Activated CD4-positive, alpha-beta T cell treated with anti-CD3 and anti-CD28 coated beads, Interleukin-2, amount 50 U/mL, for 16 hours (primary cell): Measurements from ENCODE around the gene WDR37.

Experiments
- DNase-seq: peaks from one replicate; pipeline ENCODE4 v3.0.0-alpha.2; 2020

WDR37 gene

GRCh38 chr10:1130995-1131790 lies 75.0 kb downstream of the WDR37 start:
- no peak for DNase-seq

GRCh38 chr10:1132584-1132983 lies 76.4 kb downstream of the WDR37 start:
- no peak for DNase-seq

- no peak for DNase-seq
Observed at GRCh38 chr10:1133495-1134045, 77.4 kb downstream of the WDR37 start.

GRCh38 chr10:1134156-1134555 lies 78.0 kb downstream of the WDR37 start:
- DNase-seq: no peak

- no peak for DNase-seq
Observed at GRCh38 chr10:1136268-1136667, 80.1 kb downstream of the WDR37 start.

- DNase-seq: no peak
Observed at GRCh38 chr10:1137499-1138163, 81.4 kb downstream of the WDR37 start.

- DNase-seq: no peak
Observed at GRCh38 chr10:1138529-1138928, 82.3 kb downstream of the WDR37 start.

- DNase-seq: no peak
Observed at GRCh38 chr10:1141261-1141660, 85.1 kb downstream of the WDR37 start.

- DNase-seq: no peak
Observed at GRCh38 chr10:1141701-1142100, 85.5 kb downstream of the WDR37 start.

GRCh38 chr10:1142596-1142995 lies 86.4 kb downstream of the WDR37 start:
- DNase-seq: no peak

- DNase-seq: no peak
Observed at GRCh38 chr10:1147810-1148209, 91.6 kb downstream of the WDR37 start.

GRCh38 chr10:1148855-1149605 lies 92.8 kb downstream of the WDR37 start:
- no peak for DNase-seq

GRCh38 chr10:1149793-1150637 lies 93.8 kb downstream of the WDR37 start:
- DNase-seq: peak; percentile 20

GRCh38 chr10:1150638-1150955 lies 94.4 kb downstream of the WDR37 start:
- DNase-seq: no peak

- DNase-seq: no peak
Observed at GRCh38 chr10:1151076-1152033, 95.2 kb downstream of the WDR37 start.

- no peak for DNase-seq
Observed at GRCh38 chr10:1152386-1153250, 96.4 kb downstream of the WDR37 start.

- DNase-seq: no peak
Observed at GRCh38 chr10:1153251-1153763, 97.1 kb downstream of the WDR37 start.

- DNase-seq: no peak
Observed at GRCh38 chr10:1153805-1154351, 97.7 kb downstream of the WDR37 start.

- no peak for DNase-seq
Observed at GRCh38 chr10:1154531-1155295, 98.5 kb downstream of the WDR37 start.
